ENCODE results near the gene DUS2.
"Not testable (repeated sequence)": the region's sequence is repeated elsewhere in the genome, so short reads cannot be mapped to it uniquely, and the experiment has no call there.

DUS2 gene

GRCh38 chr16:67998779-67999688 lies 24.1 kb upstream of the DUS2 start, which contains the start of gene DPEP2:
DPEP2 (minus strand) TSS chr16:67999484; CDS start chr16:67993212, 6,272 bp downstream.
- DNase-seq = not testable (repeated sequence)

GRCh38 chr16:67999985-68000384 lies 23.1 kb upstream of the DUS2 start:
- no peak for DNase-seq

- no peak for DNase-seq
Measured at GRCh38 chr16:68000450-68000849, 22.6 kb upstream of the DUS2 start.

- DNase-seq = no peak
Measured at GRCh38 chr16:68003031-68003430, 20.1 kb upstream of the DUS2 start.

- no peak for DNase-seq
Measured at GRCh38 chr16:68005211-68005610, 17.9 kb upstream of the DUS2 start.

GRCh38 chr16:68005786-68006286 lies 17.2 kb upstream of the DUS2 start:
- DNase-seq = no peak

GRCh38 chr16:68009157-68009735 lies 13.8 kb upstream of the DUS2 start:
- DNase-seq = no peak

- not testable (repeated sequence) for DNase-seq
Measured at GRCh38 chr16:68009872-68010271, 13.2 kb upstream of the DUS2 start.

- DNase-seq = no peak
Measured at GRCh38 chr16:68013440-68013839, 9.6 kb upstream of the DUS2 start.

GRCh38 chr16:68015681-68016080 lies 7.4 kb upstream of the DUS2 start, which contains the start of gene DPEP2NB:
DPEP2NB (minus strand) TSS chr16:68015911; CDS start chr16:68015770, 141 bp downstream.
- no peak for DNase-seq

GRCh38 chr16:68019167-68019680 lies 3.9 kb upstream of the DUS2 start:
- DNase-seq = no peak

GRCh38 chr16:68021490-68021889 lies 1.6 kb upstream of the DUS2 start:
- DNase-seq = no peak

- DNase-seq = no peak
Measured at GRCh38 chr16:68022278-68022727, 781 bp upstream of the DUS2 start.

- no peak for DNase-seq
Measured at GRCh38 chr16:68028996-68029395, 5.9 kb downstream of the DUS2 start.

GRCh38 chr16:68030108-68030507 lies 7.0 kb downstream of the DUS2 start:
- DNase-seq = not testable (repeated sequence)

- no peak for DNase-seq
Measured at GRCh38 chr16:68031951-68032350, 8.9 kb downstream of the DUS2 start.

GRCh38 chr16:68033101-68033500 lies 10.0 kb downstream of the DUS2 start:
- no peak for DNase-seq

- no peak for DNase-seq
Measured at GRCh38 chr16:68035227-68035626, 12.1 kb downstream of the DUS2 start.

- DNase-seq = no peak
Measured at GRCh38 chr16:68037841-68038597, 14.9 kb downstream of the DUS2 start.

GRCh38 chr16:68040506-68041288 lies 17.6 kb downstream of the DUS2 start:
- DNase-seq = peak; percentile 13

- no peak for DNase-seq
Measured at GRCh38 chr16:68041783-68042182, 18.7 kb downstream of the DUS2 start.

GRCh38 chr16:68046106-68046505 lies 23.0 kb downstream of the DUS2 start:
- DNase-seq = no peak

Measured in NCI-H187 treated with DMSO at 0.1 percent for 48 hours (cell line).